Pancreas (tissue), 10 donors: ENCODE results near the gene WDR53. TPM values are rescaled to one million over a fixed set of nuclear protein-coding genes. Genes with fewer than 3 reads are reported as not detected.
"Not testable (repeated sequence)": the region's sequence is repeated elsewhere in the genome, so short reads cannot be mapped to it uniquely, and the experiment has no call there.

Source experiments
- ATAC-seq, 4 donors: fragments of 200-7000 bp; cut with Tn5 transposase; one replicate each; pipeline versions ENCODE4 v1.8.0 to v1.9.1; 2020; ENCODE audit warnings: mild to moderate bottlenecking in 4 of 4, moderate library complexity in 4 of 4
- DNase-seq, 6 donors: peaks; one replicate each; pipeline ENCODE4 v3.0.0-alpha.2; 2020
- FAIRE-seq: peaks from 2 replicates; lab custom pipeline; 2012; peaks lifted over from hg19 to GRCh38; lab: Jason Lieb, UNC
- H3K27ac ChIP-seq, 4 donors: fragments of 200-600 bp; sonication (generic); 1 replicate in 3 of 4; 2 replicates in 1 of 4; pipeline versions ENCODE4 v1.5.0 to v1.8.0; 2020
- H3K27me3 ChIP-seq, 4 donors: fragments of 200-600 bp; one replicate each; pipeline ENCODE4 v1.8.0; 2021
- H3K36me3 ChIP-seq, 3 donors: fragments of 200-600 bp; sonication (generic) in 1 of 3; one replicate each; pipeline versions ENCODE4 v1.5.0 to v1.8.0; 2020 to 2021
- H3K4me1 ChIP-seq, 3 donors: fragments of 200-600 bp; one replicate each; pipeline ENCODE4 v1.8.0; 2021
- H3K4me3 ChIP-seq, 4 donors: fragments of 200-600 bp; sonication (generic) in 2 of 4; one replicate each; pipeline versions ENCODE4 v1.5.0 to v1.8.0; 2020 to 2021
- H3K9me3 ChIP-seq, 4 donors: fragments of 200-600 bp; one replicate each; pipeline ENCODE4 v1.8.0; 2021
- WGBS, 2 donors: extraction: QIAGEN DNeasy Blood & Tissue Kit; methylation state at CpG; one replicate each; pipeline ENCODE4 v1.1.7; 2013; 5-methylcytosine and 5-hydroxymethylcytosine counted together
- intact Hi-C, 3 donors: fragments of 100-400 bp; cut with DNase I; formaldehyde crosslinking; loops; one replicate each; pipeline versions ENCODE4 v1.11.1 to v1.14.2; 2022
- polyA plus RNA-seq, 2 donors: library from polyadenylated mRNA; stranded (reverse); fragments of 200-250 nt; gene quantifications; one replicate each; pipeline ENCODE4 v1.2.3, GENCODE V29; 2013
- total RNA-seq, 6 donors: library from RNA; stranded (reverse); fragmentation: NEBNext Ultra II Directional in 4 of 6; extraction: Animal tissue kit (Norgen Biotek cat#: 25700) in 4 of 6; gene quantifications; one replicate each; pipeline versions ENCODE4 v1.2.1 to v1.2.4, GENCODE V29; 2021 to 2023
- TF ChIP-seq, protein P1 (sequence below), 4 donors: fragments of 200-600 bp; sonication (generic) in 3 of 4; IDR thresholded peaks; one replicate each; pipeline versions ENCODE4 v1.5.0 to v1.8.0; 2021; ENCODE audit warnings: antibody characterized with exemption in 4 of 4
- donor health status: healthy with polysubstance abuse.
- donor health status: DM: no; HTN: no; CAD: no; lungs with moderate emphysema.
- donor health status: DM: no; HTN: no; CAD: no.
- donor health status: control.
- donor health status: control.
- donor health status: Bipolar disorder and iron deficiency.
- donor health status: DM: yes; HTN: yes; CAD: no.
- donor health status: DM: no; HTN: no; CAD: no.
- donor health status: DM: no; HTN: no; CAD: no.
- donor health status: DM: yes; HTN: yes; CAD: no.

Gene WDR53
- total RNA-seq (1 to 10 TPM; 3.2 to 5.6 (median 3.5) TPM), polyA plus RNA-seq (10 to 100 TPM in 1 of 2 donors, 1 to 10 TPM in 1; 6.7 to 10.6 TPM)

DNA sequence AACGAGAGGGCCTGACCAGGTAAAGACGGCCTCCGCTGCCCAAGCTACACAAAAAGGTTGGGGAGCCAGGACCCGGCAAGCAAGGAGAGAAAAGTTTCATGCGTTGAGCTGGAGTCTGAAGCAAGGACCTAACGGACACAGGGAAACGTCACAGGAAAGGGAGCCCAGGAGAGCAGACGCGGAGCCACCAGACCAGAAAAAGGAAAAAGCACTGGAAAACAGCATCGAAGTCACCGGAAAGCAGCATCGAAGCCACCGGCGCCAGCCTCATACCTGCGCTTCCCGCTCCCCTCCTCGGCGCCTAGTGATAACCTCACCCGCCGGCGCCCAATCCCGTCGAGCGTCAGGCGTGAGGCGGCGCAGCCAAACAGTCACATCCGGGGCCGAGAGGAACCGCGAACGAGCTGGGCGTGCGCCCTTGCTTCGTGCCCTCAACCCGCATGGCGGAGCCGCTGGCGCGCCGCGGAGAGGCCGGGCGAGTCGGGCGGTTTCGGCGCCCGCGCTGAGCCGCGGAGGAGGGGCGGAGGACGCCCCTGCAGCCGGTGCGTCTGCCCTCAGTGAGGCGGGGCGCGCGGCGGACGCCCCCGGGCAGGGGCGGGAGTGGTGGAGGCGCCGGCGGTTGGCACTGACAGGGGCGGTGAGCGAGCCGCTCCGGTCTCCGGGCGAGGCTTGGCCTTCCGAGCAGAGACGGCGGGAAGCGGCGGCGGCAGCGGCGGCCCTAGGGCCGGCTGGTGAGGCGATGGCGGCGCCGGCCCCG is at the start of gene WDR53, which contains the start of gene FBXO45:
WDR53 (minus strand) TSS at position 309 of the 757 bp plus-strand sequence. CDS start 7,079 bp downstream, outside the sequence.
FBXO45 (plus strand) TSS at position 415 of the 757 bp plus-strand sequence; CDS start at position 740, 325 bp downstream.
- DNase-seq, result peak; percentile 94 to 98 (median 96)
- ATAC-seq, result peak; percentile 97 to 99 (median 98)
- intact Hi-C loops, result no loop called here
- H3K9me3 ChIP-seq, result no peaks in the 10 kb centered on the region
- H3K4me3 ChIP-seq, result peak within 1 kb of the TSS; percentile 57 to 93 (median 86)
- WGBS, 2 donors, result 0% methylated on average over 61 to 87 of the region's 87 CpGs
- peak within 1 kb of the TSS; percentile 54 to 72 (median 64) for H3K27ac ChIP-seq
- H3K4me1 ChIP-seq, result peaks cover 0 to 13% (median 0%) of the 10 kb centered on the region in 3 donors
- TF ChIP-seq, protein P1, sequence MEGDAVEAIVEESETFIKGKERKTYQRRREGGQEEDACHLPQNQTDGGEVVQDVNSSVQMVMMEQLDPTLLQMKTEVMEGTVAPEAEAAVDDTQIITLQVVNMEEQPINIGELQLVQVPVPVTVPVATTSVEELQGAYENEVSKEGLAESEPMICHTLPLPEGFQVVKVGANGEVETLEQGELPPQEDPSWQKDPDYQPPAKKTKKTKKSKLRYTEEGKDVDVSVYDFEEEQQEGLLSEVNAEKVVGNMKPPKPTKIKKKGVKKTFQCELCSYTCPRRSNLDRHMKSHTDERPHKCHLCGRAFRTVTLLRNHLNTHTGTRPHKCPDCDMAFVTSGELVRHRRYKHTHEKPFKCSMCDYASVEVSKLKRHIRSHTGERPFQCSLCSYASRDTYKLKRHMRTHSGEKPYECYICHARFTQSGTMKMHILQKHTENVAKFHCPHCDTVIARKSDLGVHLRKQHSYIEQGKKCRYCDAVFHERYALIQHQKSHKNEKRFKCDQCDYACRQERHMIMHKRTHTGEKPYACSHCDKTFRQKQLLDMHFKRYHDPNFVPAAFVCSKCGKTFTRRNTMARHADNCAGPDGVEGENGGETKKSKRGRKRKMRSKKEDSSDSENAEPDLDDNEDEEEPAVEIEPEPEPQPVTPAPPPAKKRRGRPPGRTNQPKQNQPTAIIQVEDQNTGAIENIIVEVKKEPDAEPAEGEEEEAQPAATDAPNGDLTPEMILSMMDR (IDR thresholded peaks at IDR 0.05), result no peak
- no peaks in the 10 kb centered on the region for H3K27me3 ChIP-seq
- no peaks in the 10 kb centered on the region for H3K36me3 ChIP-seq
- no peak for FAIRE-seq

DNA sequence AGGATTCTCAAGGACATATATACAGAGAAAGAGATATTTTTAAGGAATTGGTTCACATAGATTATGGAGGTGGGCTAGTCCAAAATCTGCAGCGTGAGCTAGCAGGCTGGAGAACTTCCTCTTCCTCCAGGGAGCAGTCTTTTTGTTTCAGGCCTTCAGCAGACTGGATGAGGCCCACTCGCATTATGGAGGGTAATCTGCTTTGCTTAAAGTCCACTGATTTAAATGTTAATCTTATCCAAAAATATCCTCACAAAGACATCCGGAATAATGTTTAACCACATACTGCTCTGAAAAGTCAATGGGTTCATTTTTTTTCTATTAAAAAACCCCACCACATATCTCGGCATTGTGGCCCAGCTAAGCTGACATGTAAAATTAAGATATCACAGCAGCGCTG is 48.9 kb upstream of the WDR53 start:
- intact Hi-C loops, result no loop called here

DNA sequence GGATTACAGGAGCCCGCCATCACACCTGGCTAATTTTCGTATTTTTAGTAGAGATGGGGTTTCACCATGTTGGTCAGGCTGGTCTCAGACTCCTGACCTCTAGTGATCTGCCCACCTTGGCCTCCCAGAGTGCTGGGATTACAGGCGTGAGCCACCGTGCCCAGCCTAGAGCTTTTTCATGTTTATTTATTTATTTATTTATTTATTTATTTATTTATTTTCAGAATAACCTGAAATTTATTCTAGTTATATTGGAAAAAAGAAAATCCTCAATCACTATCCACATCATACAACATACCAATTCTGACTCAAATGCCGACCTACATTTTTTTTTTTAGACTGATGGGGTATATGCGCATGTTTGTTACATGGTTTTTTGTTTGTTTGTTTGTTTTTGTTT is 46.9 kb upstream of the WDR53 start:
- ATAC-seq, DNase-seq, intact Hi-C loops, H3K27me3 ChIP-seq, FAIRE-seq, H3K4me3 ChIP-seq, H3K27ac ChIP-seq, H3K36me3 ChIP-seq, H3K9me3 ChIP-seq, H3K4me1 ChIP-seq: not testable (repeated sequence)
- WGBS, 2 donors, result 76 to 92% methylated on average over 6 of the region's 6 CpGs

More for the DNA sequence above, 48.9 kb upstream of the WDR53 start:
- 67 to 78% methylated on average over 5 of the region's 5 CpGs for WGBS, 2 donors
- ATAC-seq (no peak), FAIRE-seq (no peak), DNase-seq (peak in 1 of 6 donors; percentile 1)
- no peak overlapping the region for H3K4me3 ChIP-seq
- TF ChIP-seq, protein P1 (IDR thresholded peaks at IDR 0.05), result no peak
- H3K4me1 ChIP-seq, result no peaks in the 10 kb centered on the region
- no peak overlapping the region for H3K27ac ChIP-seq
- no peaks in the 10 kb centered on the region for H3K27me3 ChIP-seq
- H3K36me3 ChIP-seq, result no peaks in the 10 kb centered on the region
- no peaks in the 10 kb centered on the region for H3K9me3 ChIP-seq

DNA sequence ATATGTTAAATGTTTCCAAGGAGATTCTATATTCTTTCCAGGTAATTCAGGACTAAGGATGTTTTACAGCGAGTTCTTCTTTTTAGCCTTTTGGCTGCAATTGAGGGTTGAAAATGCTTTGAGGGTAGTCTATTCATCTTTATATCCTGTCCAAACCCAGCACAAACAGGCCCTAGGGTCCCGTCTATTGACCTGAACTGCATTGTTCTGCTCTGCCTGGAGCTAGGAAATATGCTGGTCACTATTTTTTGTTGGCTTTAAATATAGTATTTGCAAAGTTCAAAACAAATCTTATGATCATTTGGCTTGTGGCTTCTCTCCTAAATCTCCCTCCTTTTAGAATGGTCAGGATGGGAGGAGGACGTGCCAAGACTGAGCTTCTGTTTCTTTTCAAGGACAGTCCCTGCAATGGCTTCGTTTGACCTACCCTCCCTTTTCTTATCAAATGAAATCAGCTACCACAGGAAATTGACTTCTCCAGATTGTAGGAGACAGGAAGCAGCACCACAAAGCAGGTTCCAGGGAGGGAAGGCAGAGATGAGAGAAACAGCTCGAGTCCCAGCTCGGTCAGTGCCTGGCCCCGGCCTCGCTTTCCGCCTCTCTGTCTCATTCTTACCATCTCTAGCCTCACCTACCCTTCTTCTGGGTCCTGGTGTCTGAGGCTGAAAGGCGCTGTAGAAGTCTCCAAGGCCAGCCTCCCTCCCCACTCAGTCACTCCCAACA is 43.6 kb upstream of the WDR53 start:
- intact Hi-C loops, result loop anchor here in 1 of 3 donors (5.0 kb wide), 1 partner anchor 75 kb away; no protein-coding TSS in a partner anchor
- Histone ChIP-seq H3K36me3 (no peaks in the 10 kb centered on the region), H3K27ac (no peak overlapping the region), H3K4me3 (no peak overlapping the region), H3K9me3 (no peaks in the 10 kb centered on the region), H3K4me1 (peaks cover 0 to 3% (median 0%) of the 10 kb centered on the region in 3 donors), H3K27me3 (no peaks in the 10 kb centered on the region)
- WGBS, 2 donors, result 66 to 71% methylated on average over 10 of the region's 10 CpGs
- ATAC-seq (no peak), FAIRE-seq (no peak), DNase-seq (no peak)
- TF ChIP-seq, protein P1 (IDR thresholded peaks at IDR 0.05), result no peak

DNA sequence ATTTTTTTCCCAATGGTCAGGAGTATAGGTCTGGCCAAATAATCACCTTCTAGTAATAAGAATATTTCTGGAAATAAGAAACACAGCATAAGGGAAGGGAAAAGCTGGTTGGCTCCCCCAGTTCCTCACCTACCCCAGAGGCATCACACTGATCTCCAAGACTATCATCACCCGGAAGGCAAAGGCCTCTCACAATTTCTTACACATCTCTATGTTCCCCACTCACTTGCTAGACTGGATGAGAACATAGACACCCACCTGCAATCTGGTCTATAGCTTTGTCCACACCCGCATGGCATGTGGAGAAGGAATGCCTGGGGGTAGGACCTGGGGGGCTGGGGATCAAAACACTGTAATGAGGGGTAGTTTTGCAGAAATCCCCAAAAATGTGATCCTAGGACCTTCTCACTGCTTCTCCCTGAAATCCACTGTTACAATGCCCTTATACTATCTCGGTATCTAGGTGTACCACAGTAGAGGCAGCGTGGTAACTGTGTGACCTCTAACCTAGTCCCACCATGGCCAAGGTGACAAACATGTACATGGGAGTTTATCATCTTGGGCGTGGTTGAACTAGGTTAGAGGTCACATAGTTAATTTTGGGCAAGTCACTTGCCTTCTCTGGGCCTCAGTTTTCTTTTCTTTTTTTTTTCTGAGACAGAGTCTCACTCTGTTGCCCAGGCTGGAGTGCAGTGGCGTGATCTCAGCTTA is 41.6 kb upstream of the WDR53 start:
- intact Hi-C loops, result loop anchor here in 2 of 3 donors (5.0 kb wide), 1 partner anchor 77 kb away; no protein-coding TSS in a partner anchor
- Histone ChIP-seq H3K27ac (peak overlapping the region in 1 of 4 donors; percentile 15), H3K27me3 (no peaks in the 10 kb centered on the region), H3K4me1 (peaks cover 0 to 3% (median 0%) of the 10 kb centered on the region in 3 donors), H3K9me3 (no peaks in the 10 kb centered on the region), H3K4me3 (no peak overlapping the region), H3K36me3 (no peaks in the 10 kb centered on the region)
- no peak for FAIRE-seq
- 68 to 76% methylated on average over 6 of the region's 6 CpGs for WGBS, 2 donors
- TF ChIP-seq, protein P1 (IDR thresholded peaks at IDR 0.05), result no peak
- no peak for DNase-seq
- ATAC-seq, result peak in 1 of 4 donors; percentile 12
